HG02642 (cell line): ENCODE measurements around the gene TAF11L9.
"Not testable (repeated sequence)": the region's sequence is repeated elsewhere in the genome, so short reads cannot be mapped to it uniquely, and the experiment has no call there.

ENCODE experiments used
- ATAC-seq: cut with Tn5 transposase; IDR thresholded peaks from one replicate; pipeline ENCODE4 v1.9.1; 2021; ENCODE audit warnings: mild to moderate bottlenecking; ENCODE audit not compliant: unreplicated experiment, poor library complexity

TAF11L9 gene

DNA sequence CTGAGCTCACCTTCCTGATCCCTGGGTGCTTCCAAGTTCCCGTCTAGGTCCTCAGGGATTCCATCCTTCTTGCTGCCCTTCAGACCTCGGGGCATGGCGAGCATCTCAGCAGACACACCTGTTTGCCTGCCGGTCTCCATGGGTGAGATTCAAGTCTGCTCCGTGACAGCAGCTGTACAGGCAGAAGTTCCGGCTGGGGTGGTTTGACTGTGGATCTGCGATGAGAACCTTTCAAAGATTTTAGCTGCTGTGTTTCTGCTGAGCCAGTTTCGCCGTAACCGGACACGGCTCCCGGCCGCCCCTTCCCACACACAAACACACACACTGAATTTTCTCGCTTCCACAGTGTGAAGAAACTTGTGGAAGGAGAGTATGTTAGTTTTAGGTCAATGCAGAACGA is at the start of gene TAF11L9:
TAF11L9 (minus strand) TSS at position 140 of the 400 bp plus-strand sequence.
- ATAC-seq: not testable (repeated sequence)

DNA sequence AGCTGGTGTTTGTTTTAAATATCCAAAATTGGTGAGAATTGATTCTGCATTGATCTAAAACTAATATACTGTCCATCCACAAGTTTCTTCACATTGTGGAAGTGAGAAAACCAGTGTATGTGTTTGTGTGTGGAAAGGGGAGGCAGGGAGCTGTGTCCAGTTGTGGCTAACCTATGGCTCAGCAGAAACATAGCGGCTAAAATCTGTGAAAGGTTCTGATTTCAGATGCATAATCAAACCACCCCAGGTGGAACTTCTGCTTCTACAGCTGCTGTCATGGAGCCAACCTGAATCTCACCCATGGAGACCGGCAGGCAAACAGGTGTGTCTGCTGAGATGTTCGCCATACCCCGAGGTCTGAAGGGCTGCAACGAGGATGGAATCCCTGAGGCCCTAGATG is 40.0 kb upstream of the TAF11L9 start, which contains the start of gene TAF11L14:
TAF11L14 (plus strand) TSS at position 301 of the 400 bp plus-strand sequence.
- ATAC-seq: no peak

GRCh38 chr5:17631788-17632187 is 37.6 kb upstream of the TAF11L9 start, which contains the start of gene TAF11L13:
TSS of gene TAF11L13 (plus strand) at chr5:17632088.
- ATAC-seq: not testable (repeated sequence)

GRCh38 chr5:17625686-17626085 is 31.5 kb upstream of the TAF11L9 start:
- ATAC-seq: no peak

DNA sequence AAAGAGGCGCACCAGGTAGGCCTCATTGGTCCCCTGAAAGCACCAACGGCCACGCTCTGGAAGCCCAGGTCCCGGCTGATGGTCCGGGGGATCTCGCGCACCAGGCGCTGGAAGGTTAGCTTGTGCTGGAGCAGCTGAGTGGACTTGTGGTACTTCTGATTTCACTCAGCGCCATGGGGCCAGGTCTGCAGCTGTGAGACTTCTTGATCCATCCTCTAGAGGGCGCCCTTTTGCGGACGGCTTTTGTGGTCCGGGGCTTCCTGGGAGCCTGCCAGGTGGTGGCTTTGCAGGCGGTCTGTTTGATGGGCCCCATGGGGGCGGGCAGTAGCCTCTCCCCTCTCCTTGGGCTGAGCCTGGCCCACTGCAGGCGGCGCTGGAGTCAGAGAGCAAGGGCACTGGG is 26.4 kb upstream of the TAF11L9 start:
- no peak for ATAC-seq

- no peak for ATAC-seq
Observed at GRCh38 chr5:17619354-17619753, 25.2 kb upstream of the TAF11L9 start.

- ATAC-seq: no peak
Observed at GRCh38 chr5:17614872-17615605, 20.8 kb upstream of the TAF11L9 start.

DNA sequence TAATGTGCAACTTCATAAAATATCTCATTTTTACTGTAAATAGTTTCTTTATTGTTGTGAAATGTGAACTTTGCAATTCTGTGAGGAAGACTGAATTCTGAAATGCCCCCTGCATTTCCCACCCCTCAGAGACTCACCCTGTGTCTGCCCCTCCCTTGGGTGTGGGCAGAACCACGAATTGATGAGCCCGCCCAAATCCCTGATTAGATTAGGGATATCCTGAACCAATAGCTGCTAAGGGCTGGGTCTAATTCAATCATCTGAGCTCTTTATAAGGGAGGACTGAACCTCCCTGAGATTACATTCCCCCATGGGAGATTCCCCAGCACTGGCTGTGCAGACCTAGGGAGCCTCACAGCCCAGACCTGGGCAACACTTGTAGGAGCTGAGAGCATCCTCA is 15.9 kb upstream of the TAF11L9 start, which contains the start of gene TAF11L12:
TAF11L12 (plus strand) TSS at position 301 of the 400 bp plus-strand sequence.
- not testable (repeated sequence) for ATAC-seq

GRCh38 chr5:17607461-17607860 is 13.3 kb upstream of the TAF11L9 start:
- ATAC-seq: not testable (repeated sequence)

- no peak for ATAC-seq
Observed at GRCh38 chr5:17604951-17605350, 10.8 kb upstream of the TAF11L9 start.

GRCh38 chr5:17603880-17604279 is 9.7 kb upstream of the TAF11L9 start, which contains the start of gene TAF11L11:
TSS of gene TAF11L11 (plus strand) at chr5:17604183.
- ATAC-seq: not testable (repeated sequence)

DNA sequence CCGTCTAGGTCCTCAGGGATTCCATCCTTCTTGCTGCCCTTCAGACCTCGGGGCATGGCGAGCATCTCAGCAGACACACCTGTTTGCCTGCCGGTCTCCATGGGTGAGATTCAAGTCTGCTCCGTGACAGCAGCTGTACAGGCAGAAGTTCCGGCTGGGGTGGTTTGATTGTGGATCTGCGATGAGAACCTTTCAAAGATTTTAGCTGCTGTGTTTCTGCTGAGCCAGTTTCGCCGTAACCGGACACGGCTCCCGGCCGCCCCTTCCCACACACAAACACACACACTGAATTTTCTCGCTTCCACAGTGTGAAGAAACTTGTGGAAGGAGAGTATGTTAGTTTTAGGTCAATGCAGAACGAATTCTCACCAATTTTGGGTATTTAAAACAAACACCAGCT is 3.5 kb upstream of the TAF11L9 start, which contains the start of gene TAF11L10:
TAF11L10 (minus strand) TSS at position 101 of the 400 bp plus-strand sequence.
- ATAC-seq: not testable (repeated sequence)

DNA sequence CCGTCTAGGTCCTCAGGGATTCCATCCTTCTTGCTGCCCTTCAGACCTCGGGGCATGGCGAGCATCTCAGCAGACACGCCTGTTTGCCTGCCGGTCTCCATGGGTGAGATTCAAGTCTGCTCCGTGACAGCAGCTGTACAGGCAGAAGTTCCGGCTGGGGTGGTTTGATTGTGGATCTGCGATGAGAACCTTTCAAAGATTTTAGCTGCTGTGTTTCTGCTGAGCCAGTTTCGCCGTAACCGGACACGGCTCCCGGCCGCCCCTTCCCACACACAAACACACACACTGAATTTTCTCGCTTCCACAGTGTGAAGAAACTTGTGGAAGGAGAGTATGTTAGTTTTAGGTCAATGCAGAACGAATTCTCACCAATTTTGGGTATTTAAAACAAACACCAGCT is 3.3 kb downstream of the TAF11L9 start, which contains the start of gene TAF11L8:
TAF11L8 (minus strand) TSS at position 101 of the 400 bp plus-strand sequence.
- not testable (repeated sequence) for ATAC-seq

GRCh38 chr5:17585658-17586057 is 8.5 kb downstream of the TAF11L9 start, which contains the start of gene TAF11L7:
TSS of gene TAF11L7 (minus strand) at chr5:17585758.
- ATAC-seq: not testable (repeated sequence)
